H9 (cell line): ENCODE results near the gene KIAA1549. TPM values are rescaled to one million over a fixed set of nuclear protein-coding genes. Genes with fewer than 3 reads are reported as not detected.

ENCODE experiments used
- DNase-seq: peaks from one replicate; pipeline ENCODE4 v3.0.0-alpha.2; 2017
- H2AFZ ChIP-seq: one replicate; pipeline ENCODE4 v1.6.1; 2013; ENCODE audit warnings: mild to moderate bottlenecking, low read length, control low read depth, moderate library complexity
- H2AK5ac ChIP-seq: 2 replicates; pipeline ENCODE4 v1.6.1; 2013; ENCODE audit warnings: low read length, control low read depth, mixed read lengths; ENCODE audit not compliant: insufficient read length
- H2BK120ac ChIP-seq: one replicate; pipeline ENCODE4 v1.6.1; 2013; ENCODE audit warnings: low read depth, mild to moderate bottlenecking, low read length, control low read depth, inconsistent platforms; ENCODE audit not compliant: poor library complexity, severe bottlenecking
- H2BK12ac ChIP-seq: 2 replicates; pipeline ENCODE4 v1.6.1; 2013; ENCODE audit warnings: low read length, control low read depth, mixed read lengths, low read depth; ENCODE audit not compliant: insufficient read length
- H2BK15ac ChIP-seq: 2 replicates; pipeline ENCODE4 v1.6.1; 2013; ENCODE audit warnings: low read depth, low read length, control low read depth
- H2BK20ac ChIP-seq: one replicate; pipeline ENCODE4 v1.6.1; 2013; ENCODE audit warnings: low read depth, mild to moderate bottlenecking, low read length, control low read depth, inconsistent platforms; ENCODE audit not compliant: poor library complexity, severe bottlenecking
- H2BK5ac ChIP-seq: 2 replicates; pipeline ENCODE4 v1.6.1; 2013; ENCODE audit warnings: low read length, control low read depth, mixed read lengths; ENCODE audit not compliant: insufficient read length
- H3K14ac ChIP-seq: 2 replicates; pipeline ENCODE4 v1.6.1; 2013; ENCODE audit warnings: low read length, control low read depth; ENCODE audit not compliant: insufficient read depth
- H3K18ac ChIP-seq: 2 replicates; pipeline ENCODE4 v1.6.1; 2013; ENCODE audit warnings: low read depth, mild to moderate bottlenecking, mixed read lengths, low read length, control low read depth; ENCODE audit not compliant: insufficient read length
- H3K23ac ChIP-seq: 2 replicates; pipeline ENCODE4 v1.6.1; 2013; ENCODE audit warnings: low read length, control low read depth, mixed read lengths, low read depth; ENCODE audit not compliant: insufficient read length
- H3K23me2 ChIP-seq: 2 replicates; pipeline ENCODE4 v1.6.1; 2013; ENCODE audit warnings: low read depth, mild to moderate bottlenecking, mixed read lengths, low read length, control low read depth; ENCODE audit not compliant: insufficient read length, poor library complexity, severe bottlenecking
- H3K27ac ChIP-seq: 2 replicates; pipeline ENCODE4 v1.5.1; 2013; ENCODE audit warnings: low read length, control low read depth, mixed read lengths, low read depth; ENCODE audit not compliant: insufficient read length
- H3K27me3 ChIP-seq: 2 replicates; pipeline ENCODE4 v1.6.1; 2013; ENCODE audit warnings: low read length, control low read depth, inconsistent platforms; ENCODE audit not compliant: insufficient read depth
- H3K4ac ChIP-seq: 2 replicates; pipeline ENCODE4 v1.6.1; 2013; ENCODE audit warnings: low read depth, mild to moderate bottlenecking, control low read depth, inconsistent platforms, low read length, moderate library complexity
- H3K4me1 ChIP-seq: 2 replicates; pipeline ENCODE4 v1.6.1; 2013; ENCODE audit warnings: low read length, control low read depth, inconsistent platforms; ENCODE audit not compliant: insufficient read depth
- H3K4me2 ChIP-seq: 2 replicates; pipeline ENCODE4 v1.6.1; 2013; ENCODE audit warnings: low read length, control low read depth, mixed read lengths; ENCODE audit not compliant: insufficient read length, insufficient read depth
- H3K56ac ChIP-seq: 2 replicates; pipeline ENCODE4 v1.6.1; 2013; ENCODE audit warnings: low read depth, mild to moderate bottlenecking, mixed read lengths, low read length, control low read depth; ENCODE audit not compliant: insufficient read length
- H3K79me1 ChIP-seq: 2 replicates; pipeline ENCODE4 v1.6.1; 2013; ENCODE audit warnings: low read depth, mild to moderate bottlenecking, moderate library complexity, low read length, control low read depth, inconsistent platforms; ENCODE audit not compliant: insufficient read depth, poor library complexity, severe bottlenecking
- H3K79me2 ChIP-seq: 2 replicates; pipeline ENCODE4 v1.6.1; 2013; ENCODE audit warnings: low read length, control low read depth, inconsistent platforms; ENCODE audit not compliant: insufficient read depth
- H3K9ac ChIP-seq: 2 replicates; pipeline ENCODE4 v1.6.1; 2013; ENCODE audit warnings: low read length, control low read depth, mixed read lengths; ENCODE audit not compliant: insufficient read length; ENCODE audit errors: extremely low read depth
- H3K9me3 ChIP-seq: one replicate; pipeline ENCODE4 v1.6.1; 2013; ENCODE audit warnings: low read depth, low read length, inconsistent platforms; ENCODE audit not compliant: control insufficient read depth
- H3T11ph ChIP-seq: one replicate; pipeline ENCODE4 v1.6.1; 2013; ENCODE audit warnings: mild to moderate bottlenecking, low read length, control low read depth, inconsistent platforms
- H4K20me1 ChIP-seq: one replicate; pipeline ENCODE4 v1.6.1; 2013; ENCODE audit not compliant: control insufficient read depth, insufficient read length, insufficient read depth
- H4K5ac ChIP-seq: 2 replicates; pipeline ENCODE4 v1.6.1; 2013; ENCODE audit warnings: low read depth, mild to moderate bottlenecking, mixed read lengths, low read length, control low read depth; ENCODE audit not compliant: insufficient read length
- H4K8ac ChIP-seq: replicated peaks from 2 replicates; pipeline ENCODE4 v1.6.1; 2013; ENCODE audit warnings: low read length, control low read depth, mixed read lengths, low read depth; ENCODE audit not compliant: insufficient read length
- H4K91ac ChIP-seq: 2 replicates; pipeline ENCODE4 v1.6.1; 2013; ENCODE audit warnings: low read depth, mild to moderate bottlenecking, moderate library complexity, mixed read lengths, low read length, control low read depth; ENCODE audit not compliant: insufficient read length
- H3K27ac Mint-ChIP-seq, 3 experiments: 2 replicates in 2 of 3; 3 replicates in 1 of 3; pipeline ENCODE4 v1.8.0; 2020 to 2021; ENCODE audit warnings: mixed read lengths in 3 of 3, mild to moderate bottlenecking in 1 of 3, moderate library complexity in 1 of 3
- H3K27me3 Mint-ChIP-seq: 2 replicates; pipeline ENCODE4 v1.8.0; 2021; ENCODE audit warnings: low read depth, mild to moderate bottlenecking, moderate library complexity, mixed read lengths
- H3K36me3 Mint-ChIP-seq, 3 experiments: 2 replicates in 2 of 3; 3 replicates in 1 of 3; pipeline ENCODE4 v1.8.0; 2020 to 2021; ENCODE audit warnings: low read depth in 3 of 3, mixed read lengths in 3 of 3; ENCODE audit not compliant: insufficient read depth in 1 of 3
- H3K4me1 Mint-ChIP-seq, 2 experiments: 2 replicates each; pipeline ENCODE4 v1.8.0; 2020; ENCODE audit warnings: mixed read lengths in 2 of 2
- H3K4me3 Mint-ChIP-seq, 2 experiments: 2 replicates in 1 of 2; 3 replicates in 1 of 2; pipeline ENCODE4 v1.8.0; 2020 to 2021; ENCODE audit warnings: mild to moderate bottlenecking in 2 of 2, mixed read lengths in 2 of 2, moderate library complexity in 1 of 2
- H3K9me3 Mint-ChIP-seq, 2 experiments: 2 replicates in 1 of 2; 3 replicates in 1 of 2; pipeline ENCODE4 v1.8.0; 2020; ENCODE audit warnings: mild to moderate bottlenecking in 2 of 2, mixed read lengths in 2 of 2, moderate library complexity in 1 of 2
- CTCF ChIP-seq: fragments of 200-600 bp; sonication (generic); conservative IDR thresholded peaks from 3 replicates; pipeline ENCODE4 v1.8.0; 2021; ENCODE audit warnings: antibody characterized with exemption, mild to moderate bottlenecking
- WGBS: extraction: QIAGEN DNeasy Blood & Tissue Kit; methylation state at CpG from one replicate; pipeline ENCODE4 v1.1.7; 2013; ENCODE audit warnings: missing lambda C conversion rate, low lambda C conversion rate, mixed read lengths; ENCODE audit not compliant: insufficient read length; ENCODE audit errors: extremely low coverage; 5-methylcytosine and 5-hydroxymethylcytosine counted together
- total RNA-seq: library from RNA; stranded (reverse); gene quantifications from 2 replicates; pipeline ENCODE4 v1.2.1, GENCODE V29; 2021

The KIAA1549 gene
- total RNA-seq, 1 experiment from 2014 or later: 11.9 TPM

- H3K9ac ChIP-seq: no peak overlapping the region
- no peaks in the 10 kb centered on the region for H4K20me1 ChIP-seq
- no peak overlapping the region for H3T11ph ChIP-seq
- no peak overlapping the region for H4K5ac ChIP-seq
- no peak overlapping the region for H2BK15ac ChIP-seq
- H3K27me3 Mint-ChIP-seq: no peaks in the 10 kb centered on the region
- no peak overlapping the region for H2AFZ ChIP-seq
- H4K8ac ChIP-seq: no peak overlapping the region
- no CpG with 5 or more reads among the region's 5 CpGs for WGBS
- no peak overlapping the region for H2BK5ac ChIP-seq
- H3K4me1 Mint-ChIP-seq: peaks cover 36 to 38% of the 10 kb centered on the region in 2 experiments
- H3K4me2 ChIP-seq: no peak overlapping the region
- no peak overlapping the region for H3K4ac ChIP-seq
- H2BK12ac ChIP-seq: no peak overlapping the region
- no peak overlapping the region for H2AK5ac ChIP-seq
- no peak overlapping the region for H3K18ac ChIP-seq
- H3K23me2 ChIP-seq: no peaks in the 10 kb centered on the region
- H3K79me1 ChIP-seq: peaks cover 5% of the 10 kb centered on the region
- H3K27me3 ChIP-seq: no peaks in the 10 kb centered on the region
- no peaks in the 10 kb centered on the region for H3K9me3 ChIP-seq
- H3K4me3 Mint-ChIP-seq: no peak overlapping the region
- H3K23ac ChIP-seq: no peak overlapping the region
- no peak overlapping the region for H2BK120ac ChIP-seq
- H3K4me1 ChIP-seq: no peaks in the 10 kb centered on the region
- no peaks in the 10 kb centered on the region for H3K9me3 Mint-ChIP-seq
- H3K27ac Mint-ChIP-seq: no peak overlapping the region
- no peak overlapping the region for H3K14ac ChIP-seq
- peaks cover 10% of the 10 kb centered on the region; the same call in 1 of the 2 replicates for H3K79me2 ChIP-seq
- H3K27ac ChIP-seq: no peak overlapping the region
- peaks cover 0 to 2% (median 0%) of the 10 kb centered on the region in 3 experiments; a peak in 3 of 7 replicates for H3K36me3 Mint-ChIP-seq
- no peak for TF ChIP-seq CTCF
- no peak overlapping the region for H3K56ac ChIP-seq
- H2BK20ac ChIP-seq: no peak overlapping the region
- no peak for DNase-seq
- no peak overlapping the region for H4K91ac ChIP-seq
Measured at GRCh38 chr7:138963675-138964074, 17.5 kb downstream of the KIAA1549 start.
